Measurements from ENCODE around the gene OR10K1.
"Not testable (repeated sequence)": the region's sequence is repeated elsewhere in the genome, so short reads cannot be mapped to it uniquely, and the experiment has no call there.

OR10K1 gene

DNA sequence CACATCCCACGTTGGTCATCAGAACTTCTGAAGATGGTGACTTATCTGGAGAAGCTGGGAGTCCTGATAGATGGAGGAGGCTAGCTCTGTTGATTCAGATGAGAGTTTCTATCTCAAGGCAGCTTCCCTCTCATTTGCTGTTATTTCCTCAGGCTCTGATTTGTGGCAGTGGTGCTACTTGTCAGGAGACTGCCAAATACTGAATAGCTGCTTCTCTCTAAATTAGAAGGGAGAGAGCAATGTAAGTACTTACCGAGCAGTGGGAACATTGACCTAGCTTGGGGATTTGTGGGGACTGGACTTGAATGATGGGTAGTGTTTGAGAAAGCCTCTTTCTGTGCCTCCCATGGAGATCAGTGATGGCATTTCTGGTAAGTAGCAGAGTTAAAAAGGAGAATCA, at the start of gene OR10K1:
OR10K1 (plus strand) TSS at position 301 of the 400 bp plus-strand sequence. CDS start 3,728 bp downstream, outside the sequence.
- no peak for TF ChIP-seq POLR2A (IDR thresholded peaks at IDR 0.05; ENCODE audit: low read depth, low read length)
- FAIRE-seq (no peak), DNase-seq (ENCODE audit: insufficient read length, low spot score) (no peak)

GRCh38 chr1:158414651-158415345, 46.8 kb upstream of the OR10K1 start:
- DNase-seq (ENCODE audit: insufficient read length, low spot score) (no peak), FAIRE-seq (no peak)
- no peak for TF ChIP-seq POLR2A (IDR thresholded peaks at IDR 0.05; ENCODE audit: low read depth, low read length)

DNA sequence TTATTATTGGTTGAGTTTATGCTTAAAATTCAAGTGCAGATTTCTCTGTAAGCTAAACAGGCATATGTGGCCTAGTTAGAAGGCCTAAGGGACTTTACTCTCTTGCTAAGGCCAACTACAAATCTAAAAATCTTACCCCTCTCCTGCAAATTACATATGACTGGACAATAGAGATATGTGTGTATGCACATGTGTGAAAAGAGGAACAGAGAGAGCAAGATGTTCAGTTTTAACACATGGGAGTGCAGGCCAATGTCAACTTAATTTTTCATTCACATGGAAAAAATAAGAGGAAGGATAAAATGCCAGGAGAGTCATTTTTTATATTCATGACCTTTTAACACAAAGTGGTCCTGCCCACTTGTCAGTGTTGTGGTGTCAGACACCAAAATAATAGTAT, 44.0 kb upstream of the OR10K1 start:
- TF ChIP-seq POLR2A (IDR thresholded peaks at IDR 0.05; ENCODE audit: low read depth, low read length), result no peak
- DNase-seq (ENCODE audit: insufficient read length, low spot score) (no peak), FAIRE-seq (no peak)

DNA sequence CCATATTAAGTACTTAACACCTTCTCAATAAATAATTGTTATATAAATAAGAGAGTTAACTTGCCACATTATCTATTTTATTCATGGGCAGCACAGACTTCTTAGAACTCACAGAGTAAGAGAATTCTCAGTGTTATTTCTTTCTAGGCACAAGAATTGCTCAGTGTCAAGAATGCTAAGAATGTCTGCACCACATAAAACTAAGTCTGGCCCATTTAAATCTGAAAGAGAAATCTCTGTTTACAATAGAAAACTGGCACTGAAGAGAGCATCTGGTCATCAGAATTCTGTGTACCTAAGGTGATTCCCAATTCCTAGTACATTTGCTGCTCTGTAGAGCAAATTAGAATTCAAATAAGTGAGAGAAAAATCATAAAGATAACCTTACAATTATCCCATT, 39.4 kb upstream of the OR10K1 start:
- no peak for DNase-seq (ENCODE audit: insufficient read length, low spot score)
- no peak for TF ChIP-seq POLR2A (IDR thresholded peaks at IDR 0.05; ENCODE audit: low read depth, low read length)
- no peak for FAIRE-seq

GRCh38 chr1:158425027-158425426, 36.6 kb upstream of the OR10K1 start:
- DNase-seq (ENCODE audit: insufficient read length, low spot score) (no peak), FAIRE-seq (no peak)
- TF ChIP-seq POLR2A (IDR thresholded peaks at IDR 0.05; ENCODE audit: low read depth, low read length), result no peak

DNA sequence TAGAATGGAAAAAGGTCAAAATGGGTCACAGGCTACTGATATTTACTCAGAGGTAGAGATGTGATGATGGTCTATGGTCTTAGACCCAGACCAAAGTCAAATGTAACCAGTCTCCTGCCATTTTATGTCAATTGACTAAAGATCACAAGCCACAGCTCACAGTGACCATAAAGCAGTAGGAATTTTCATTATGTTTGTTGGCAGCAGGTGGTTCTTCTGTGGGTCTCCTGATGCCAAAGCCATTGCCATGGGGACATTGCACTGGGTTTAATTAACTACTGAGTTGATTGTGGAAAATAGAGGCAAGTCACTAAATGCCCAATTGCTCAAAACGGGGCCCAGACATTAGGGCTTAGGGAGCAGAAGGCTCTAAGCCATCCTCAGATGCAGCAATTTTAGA, 35.5 kb upstream of the OR10K1 start, which contains the start of gene OR10K2:
OR10K2 (minus strand) TSS at position 101 of the 400 bp plus-strand sequence. CDS start 5,371 bp downstream, outside the sequence.
- no peak for TF ChIP-seq POLR2A (IDR thresholded peaks at IDR 0.05; ENCODE audit: low read depth, low read length)

GRCh38 chr1:158430163-158430562, 31.5 kb upstream of the OR10K1 start:
- DNase-seq (ENCODE audit: insufficient read length, low spot score); FAIRE-seq: not testable (repeated sequence)

More for the DNA sequence above, 35.5 kb upstream of the OR10K1 start, which contains the start of gene OR10K2:
- DNase-seq (ENCODE audit: insufficient read length, low spot score) (no peak), FAIRE-seq (no peak)

GRCh38 chr1:158434741-158435140, 26.9 kb upstream of the OR10K1 start:
- DNase-seq (ENCODE audit: insufficient read length, low spot score) (no peak), FAIRE-seq (no peak)
- no peak for TF ChIP-seq POLR2A (IDR thresholded peaks at IDR 0.05; ENCODE audit: low read depth, low read length)

DNA sequence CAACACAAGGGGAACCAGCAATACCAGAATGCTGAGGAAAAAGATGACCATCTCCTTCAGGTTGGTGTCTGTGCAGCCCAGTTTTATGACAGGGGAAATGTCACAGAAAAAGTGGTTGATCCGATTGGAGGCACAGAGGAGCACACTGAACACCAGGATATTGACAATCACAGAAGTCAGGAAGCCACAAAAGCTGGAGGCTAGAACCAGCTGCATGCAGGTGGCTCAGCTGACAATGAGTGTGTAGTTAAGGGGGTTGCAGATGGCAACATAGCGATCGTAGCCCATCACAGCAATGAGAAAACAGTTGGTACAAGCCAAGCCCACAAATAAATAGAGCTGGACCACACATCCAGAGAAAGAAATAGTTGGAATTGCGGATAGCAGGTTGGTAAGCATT, 16.3 kb upstream of the OR10K1 start:
- DNase-seq (ENCODE audit: insufficient read length, low spot score) (no peak), FAIRE-seq (no peak)
- no peak for TF ChIP-seq POLR2A (IDR thresholded peaks at IDR 0.05; ENCODE audit: low read depth, low read length)

GRCh38 chr1:158454537-158454936, 7.1 kb upstream of the OR10K1 start:
- no peak for TF ChIP-seq POLR2A (IDR thresholded peaks at IDR 0.05; ENCODE audit: low read depth, low read length)
- DNase-seq (ENCODE audit: insufficient read length, low spot score), result no peak
- FAIRE-seq, result no peak

DNA sequence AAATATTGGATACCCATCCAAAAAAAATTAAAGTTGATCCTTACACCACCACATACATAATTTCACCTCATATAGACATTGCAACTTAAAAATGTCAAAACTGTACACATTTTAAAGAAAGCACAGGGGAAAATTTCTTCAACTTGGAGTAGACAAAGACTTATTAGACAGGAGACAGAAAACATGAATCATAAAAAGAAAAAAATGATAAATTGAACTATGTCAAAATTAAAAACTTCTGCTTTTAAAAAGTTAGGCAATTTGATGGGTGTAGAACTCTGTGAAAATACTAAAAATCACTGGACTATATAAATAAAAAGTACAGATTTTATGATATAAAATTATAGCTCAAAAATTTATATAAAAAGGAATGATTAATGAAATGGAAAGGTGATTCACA, 4.4 kb upstream of the OR10K1 start:
- no peak for DNase-seq (ENCODE audit: insufficient read length, low spot score)
- no peak for TF ChIP-seq POLR2A (IDR thresholded peaks at IDR 0.05; ENCODE audit: low read depth, low read length)
- FAIRE-seq, result no peak

- no peak for TF ChIP-seq POLR2A (IDR thresholded peaks at IDR 0.05; ENCODE audit: low read depth, low read length)
- DNase-seq (ENCODE audit: insufficient read length, low spot score), result no peak
- no peak for FAIRE-seq
These were observed 3.4 kb upstream of the OR10K1 start for GRCh38 chr1:158458263-158458662.

- no peak for FAIRE-seq
These were observed 10.3 kb downstream of the OR10K1 start, which contains the start of gene OR10R2 for GRCh38 chr1:158471920-158472319. Gene OR10R2 (plus strand): TSS chr1:158472220. CDS start chr1:158472326, 106 bp downstream.

DNA sequence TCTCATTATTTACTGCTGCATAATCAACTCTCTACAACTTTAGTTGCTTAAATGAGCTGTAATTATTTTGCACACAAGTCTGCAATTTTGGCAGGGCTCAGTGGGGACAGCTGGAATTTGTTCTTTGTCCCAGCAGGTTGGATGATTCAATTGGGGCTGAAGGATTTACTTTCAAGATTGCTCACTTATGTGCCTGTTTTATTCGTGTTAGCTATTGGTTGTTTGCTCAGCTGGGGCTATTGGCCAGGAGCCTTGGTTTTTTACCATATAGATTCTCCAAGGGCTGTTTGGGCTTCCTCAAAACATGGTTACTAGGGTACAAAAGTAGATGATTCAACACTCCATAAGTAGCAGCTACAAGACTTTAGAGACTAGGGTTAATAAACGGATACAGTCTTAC, 23.8 kb downstream of the OR10K1 start:
- no peak for DNase-seq (ENCODE audit: insufficient read length, low spot score)
- TF ChIP-seq POLR2A (IDR thresholded peaks at IDR 0.05; ENCODE audit: low read depth, low read length), result no peak
- no peak for FAIRE-seq

More at GRCh38 chr1:158471920-158472319, 10.3 kb downstream of the OR10K1 start, which contains the start of gene OR10R2:
- DNase-seq (ENCODE audit: insufficient read length, low spot score), result no peak
- no peak for TF ChIP-seq POLR2A (IDR thresholded peaks at IDR 0.05; ENCODE audit: low read depth, low read length)

DNA sequence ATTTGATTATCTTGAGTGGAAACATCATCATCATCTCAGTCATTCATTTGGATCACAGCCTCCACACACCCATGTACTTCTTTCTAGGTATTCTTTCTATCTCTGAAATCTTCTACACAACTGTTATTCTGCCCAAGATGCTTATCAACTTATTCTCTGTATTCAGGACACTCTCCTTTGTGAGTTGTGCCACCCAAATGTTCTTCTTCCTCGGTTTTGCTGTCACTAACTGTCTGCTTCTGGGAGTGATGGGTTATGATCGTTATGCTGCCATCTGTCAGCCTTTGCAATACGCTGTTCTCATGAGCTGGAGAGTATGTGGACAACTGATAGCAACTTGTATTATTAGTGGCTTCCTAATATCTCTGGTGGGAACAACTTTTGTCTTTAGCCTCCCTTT, 29.7 kb downstream of the OR10K1 start:
- TF ChIP-seq POLR2A (IDR thresholded peaks at IDR 0.05; ENCODE audit: low read depth, low read length), result no peak
- no peak for DNase-seq (ENCODE audit: insufficient read length, low spot score)
- FAIRE-seq, result no peak
